GM18520 (cell line): ENCODE results near the gene OPCML.

Experiments used
- ATAC-seq: cut with Tn5 transposase; IDR thresholded peaks from one replicate; pipeline ENCODE4 v1.9.1; 2021; ENCODE audit not compliant: unreplicated experiment

Gene OPCML

DNA sequence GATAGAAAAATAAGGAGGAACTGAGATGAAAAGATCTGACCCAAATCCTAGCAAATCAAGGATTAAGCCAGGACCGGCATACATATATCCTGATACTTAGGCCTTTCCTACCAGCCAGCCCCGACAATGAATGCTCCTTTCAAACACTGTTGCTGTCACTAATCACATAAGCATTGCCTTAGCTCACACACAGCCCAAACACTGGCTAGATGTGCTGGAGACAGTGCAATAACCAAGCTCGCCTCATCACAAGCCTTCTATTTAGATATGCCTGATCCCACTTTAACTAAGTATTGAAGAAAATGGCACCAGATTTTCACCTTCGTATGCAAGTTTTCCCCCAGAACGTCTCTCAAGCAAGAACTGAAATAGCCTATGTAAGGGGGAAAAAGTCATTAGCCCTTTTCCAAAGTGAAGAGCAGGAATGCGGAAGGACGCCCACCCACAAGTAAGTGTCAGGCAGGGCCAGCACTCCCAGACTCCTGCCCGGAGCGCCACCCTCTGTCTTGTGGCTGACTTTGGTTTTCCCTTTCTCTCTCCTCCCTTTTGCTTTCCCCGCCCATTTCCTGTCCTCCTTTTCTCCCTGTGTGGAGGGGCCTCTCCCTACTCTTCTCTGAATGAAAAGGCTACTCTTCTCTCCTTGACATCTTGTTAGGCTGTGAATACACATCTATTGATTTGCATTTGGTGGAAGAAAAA, 8.9 kb upstream of the OPCML start:
- no peak for ATAC-seq

- no peak for ATAC-seq
Measured at GRCh38 chr11:133536198-133536597, 3.9 kb upstream of the OPCML start.

GRCh38 chr11:133533205-133533604, 904 bp upstream of the OPCML start:
- ATAC-seq: no peak

GRCh38 chr11:133531458-133531857, 843 bp downstream of the OPCML start:
- ATAC-seq: no peak

- ATAC-seq: no peak
Measured at GRCh38 chr11:133530501-133530835, 1.8 kb downstream of the OPCML start.

DNA sequence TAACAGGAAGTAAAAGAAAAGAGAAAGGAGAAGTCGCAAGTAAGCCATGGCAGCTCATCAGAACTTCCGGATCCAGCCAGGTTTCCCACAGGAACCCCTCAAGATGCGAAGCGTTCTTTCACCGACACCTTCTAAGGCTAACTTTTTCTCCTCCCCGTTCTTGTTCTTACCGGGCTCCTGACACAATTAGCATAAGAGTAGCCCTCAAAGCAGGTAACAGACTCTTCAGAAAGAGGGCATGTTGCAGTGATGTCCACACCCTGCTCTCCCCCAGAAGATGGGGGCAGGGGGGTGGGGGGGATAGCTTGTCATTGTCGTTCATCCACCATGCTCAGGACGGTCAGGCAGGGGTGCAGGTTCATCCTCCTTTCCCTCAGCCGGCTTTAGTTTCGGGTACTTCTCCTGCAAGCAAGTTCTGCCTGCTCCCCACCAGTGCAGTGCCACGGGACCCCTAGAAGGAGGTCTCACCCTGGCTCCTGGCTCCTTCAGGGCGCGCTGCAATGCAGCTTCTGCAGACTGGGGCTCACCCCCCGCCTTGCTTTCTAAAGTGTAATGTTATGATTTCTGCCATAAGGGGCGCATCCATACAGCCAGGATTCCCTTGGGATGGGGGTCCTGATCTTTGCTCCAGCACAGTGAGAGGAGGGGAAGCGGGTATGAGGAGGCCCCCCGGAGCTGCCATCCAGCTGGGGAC, 2.3 kb downstream of the OPCML start:
- no peak for ATAC-seq

DNA sequence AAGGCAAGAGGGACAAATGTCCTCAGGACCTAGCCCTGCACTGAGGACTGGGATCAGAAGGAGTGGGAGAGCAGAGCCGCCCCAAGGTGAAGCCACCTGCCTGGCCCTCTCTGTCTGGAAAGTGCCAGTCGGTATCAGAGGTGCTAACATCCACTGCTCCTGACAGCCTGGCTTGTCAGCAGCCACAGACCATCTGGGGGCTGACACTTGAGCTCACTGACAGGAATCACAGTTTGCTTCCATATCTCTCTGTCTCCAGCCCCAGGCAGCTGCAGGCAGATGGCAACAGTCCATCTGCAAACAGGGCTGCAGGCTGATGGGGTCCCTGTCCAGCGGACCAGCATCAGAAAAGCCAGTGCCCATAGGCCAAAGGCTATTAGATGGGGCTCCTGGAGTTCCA, 5.5 kb downstream of the OPCML start:
- ATAC-seq: no peak

GRCh38 chr11:133525976-133526375, 6.3 kb downstream of the OPCML start:
- ATAC-seq: no peak

DNA sequence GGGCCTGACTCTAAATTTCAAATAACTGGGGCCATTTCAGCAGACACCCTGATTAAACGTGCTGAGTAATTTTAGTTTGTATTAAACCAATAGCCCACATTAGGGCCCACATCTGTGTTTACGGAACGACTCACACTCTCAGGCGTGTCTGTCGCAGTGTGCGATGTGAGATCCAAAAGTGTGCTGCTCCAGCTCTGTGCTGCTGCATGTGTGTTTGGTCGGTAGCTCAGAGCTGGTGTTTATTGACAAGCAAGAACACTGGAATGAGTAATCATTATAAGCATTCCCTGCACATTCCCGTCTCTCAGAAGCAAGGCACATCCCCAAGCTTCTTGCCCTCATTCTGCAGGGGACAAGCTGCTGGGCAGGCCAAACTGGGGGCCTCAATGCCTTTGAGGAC, 7.8 kb downstream of the OPCML start:
- ATAC-seq: no peak

- no peak for ATAC-seq
Measured at GRCh38 chr11:133522344-133522743, 10.0 kb downstream of the OPCML start.

DNA sequence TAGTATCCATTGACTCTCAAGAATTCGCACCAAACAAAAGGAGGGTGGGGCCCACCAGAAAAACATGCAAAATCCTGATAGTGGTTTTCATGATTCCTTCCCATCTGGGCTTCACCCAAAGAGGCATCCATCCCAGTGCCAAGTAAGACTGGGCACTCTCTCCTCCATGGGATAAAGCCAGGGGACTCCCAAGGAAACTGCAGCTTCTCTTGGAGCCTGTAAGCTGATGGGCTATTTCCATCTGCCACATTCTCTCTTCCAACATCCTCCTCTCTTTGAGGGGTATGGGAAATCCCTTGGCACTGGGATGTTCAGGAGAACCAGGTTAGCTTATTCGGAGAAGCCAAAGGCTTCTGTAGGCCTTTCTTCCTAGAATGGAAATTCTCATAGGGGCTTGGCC, 10.8 kb downstream of the OPCML start:
- no peak for ATAC-seq

DNA sequence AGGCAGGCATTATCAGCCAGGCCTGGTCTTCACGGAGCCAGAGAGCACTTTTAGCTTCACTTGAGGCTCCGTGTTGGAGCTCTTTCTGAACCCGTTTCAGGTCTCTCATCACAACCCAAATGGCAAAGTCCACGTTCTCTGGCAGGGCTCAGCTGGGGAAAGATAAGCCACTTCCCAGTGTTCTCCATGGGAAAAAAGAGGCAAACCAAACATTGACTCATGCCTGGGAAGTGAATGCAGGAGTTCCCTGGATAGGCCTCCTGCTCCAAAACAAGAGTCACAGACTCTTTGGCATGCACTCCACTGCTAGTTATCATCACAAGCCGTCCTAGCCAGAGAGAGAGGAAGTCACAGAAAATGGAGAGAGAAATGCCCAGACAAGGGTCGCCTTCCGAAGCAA, 11.6 kb downstream of the OPCML start:
- ATAC-seq: no peak

GRCh38 chr11:133519560-133519959, 12.7 kb downstream of the OPCML start:
- ATAC-seq: no peak

- no peak for ATAC-seq
Measured at GRCh38 chr11:133518702-133519264, 13.5 kb downstream of the OPCML start.

GRCh38 chr11:133516845-133517244, 15.5 kb downstream of the OPCML start:
- ATAC-seq: no peak

- no peak for ATAC-seq
Measured at GRCh38 chr11:133515107-133515506, 17.2 kb downstream of the OPCML start.

DNA sequence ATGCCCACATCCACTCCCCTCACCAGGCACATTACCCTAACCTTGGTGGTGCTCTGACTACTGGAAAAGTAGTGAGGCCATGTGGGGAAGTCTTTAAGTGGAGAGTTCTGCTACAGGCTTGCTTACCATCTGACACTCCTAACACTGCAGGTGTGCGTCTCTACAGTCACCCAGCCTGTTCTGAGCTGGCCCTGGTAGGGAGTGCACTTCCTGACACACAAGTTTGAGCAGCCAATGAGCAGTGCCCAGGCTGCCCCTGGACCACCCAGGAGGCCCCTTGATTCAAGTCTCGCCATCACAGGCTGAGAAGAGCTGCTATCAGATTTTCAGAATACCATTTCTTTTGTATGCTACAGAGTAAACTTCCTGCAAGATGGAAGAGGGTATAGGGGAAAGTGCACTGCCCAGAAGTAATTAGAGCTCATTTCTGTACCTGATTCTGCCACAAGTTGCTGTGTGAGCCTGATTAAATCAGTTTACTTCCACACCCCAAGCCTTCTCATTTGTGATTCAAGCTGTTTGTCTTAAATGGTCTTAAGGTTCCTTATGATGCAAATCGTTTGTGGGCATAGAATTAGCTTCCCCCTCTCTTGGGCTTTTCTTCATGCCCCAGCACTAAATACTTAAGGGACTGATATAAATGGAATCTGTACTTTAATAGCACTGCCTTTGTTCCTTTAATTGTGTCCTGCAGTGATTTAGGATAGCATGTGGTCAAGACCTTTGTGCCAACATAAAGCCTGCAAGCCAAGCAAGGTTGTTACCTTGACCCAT, 22.2 kb downstream of the OPCML start:
- ATAC-seq: no peak

GRCh38 chr11:133508468-133508867, 23.8 kb downstream of the OPCML start:
- no peak for ATAC-seq

- ATAC-seq: no peak
Measured at GRCh38 chr11:133507185-133507584, 25.1 kb downstream of the OPCML start.

DNA sequence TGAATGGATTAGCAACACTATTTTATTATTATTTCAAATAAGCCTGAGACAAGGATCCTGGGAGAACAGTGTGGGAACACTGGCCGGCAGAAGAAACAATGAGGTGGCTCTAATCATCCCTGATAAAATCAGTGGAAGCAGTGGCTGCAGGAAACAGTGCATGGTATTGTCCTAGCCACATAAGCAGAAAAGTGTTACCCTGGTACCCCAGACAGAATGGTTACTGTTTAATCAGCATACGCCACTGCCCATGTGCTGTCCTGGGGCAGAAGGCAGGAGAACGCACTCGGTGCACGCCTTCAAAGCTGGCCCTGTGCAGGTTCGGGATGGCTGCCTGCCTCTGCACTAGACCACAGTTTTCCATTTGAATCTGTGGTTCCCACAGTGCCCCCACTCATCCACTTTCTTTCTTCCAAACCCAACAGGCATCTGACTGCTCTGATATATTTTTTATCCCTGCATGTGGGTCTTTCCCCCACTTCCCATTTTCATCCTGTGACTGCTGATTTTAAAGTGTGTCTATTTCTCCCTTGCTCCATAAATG, 25.7 kb downstream of the OPCML start:
- ATAC-seq: no peak

DNA sequence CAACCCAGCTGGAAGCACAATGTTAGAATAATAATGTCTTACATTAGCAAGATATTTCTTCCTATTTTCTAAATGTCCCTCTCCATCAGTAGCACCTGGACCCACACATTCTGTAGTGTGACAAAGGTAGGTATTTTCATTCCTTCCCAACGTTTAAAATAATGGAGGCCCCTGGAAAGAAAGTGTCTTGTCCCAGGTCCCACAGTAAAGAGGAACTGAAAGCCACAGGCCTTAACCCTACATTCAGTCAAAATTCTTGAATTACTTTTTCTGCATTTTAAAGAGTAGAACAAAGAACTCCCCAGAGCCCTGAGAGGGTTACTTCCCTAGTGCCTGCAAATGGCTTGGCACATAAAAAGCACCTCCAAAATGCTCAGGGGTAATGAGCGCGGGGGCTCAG, 26.3 kb downstream of the OPCML start:
- peak; percentile 81 for ATAC-seq

- ATAC-seq: no peak
Measured at GRCh38 chr11:133504906-133505305, 27.4 kb downstream of the OPCML start.
